Endothelial cell of umbilical vein (primary cell): ENCODE data around the gene TRAPPC3L.

Source experiments
- CTCF ChIP-seq, 2 donors: IDR thresholded peaks; 1 replicate in 1 of 2; 2 replicates in 1 of 2; pipeline ENCODE4 v1.5.1; 2011; ENCODE audit warnings: low read length in 2 of 2, mild to moderate bottlenecking in 2 of 2, moderate library complexity in 2 of 2, control low read depth in 1 of 2, inconsistent platforms in 1 of 2, low read depth in 1 of 2; ENCODE audit not compliant: insufficient read depth in 1 of 2; ENCODE audit errors: extremely low read depth in 1 of 2
- EZH2 ChIP-seq: IDR thresholded peaks from 2 replicates; pipeline ENCODE4 v1.6.1; 2012; ENCODE audit warnings: borderline replicate concordance, low read depth, mild to moderate bottlenecking, moderate library complexity, low read length, inconsistent platforms; ENCODE audit not compliant: severe bottlenecking
- FOS ChIP-seq: IDR thresholded peaks from 2 replicates; pipeline ENCODE4 v1.6.1; 2011; ENCODE audit warnings: mild to moderate bottlenecking, low read length, moderate library complexity, borderline replicate concordance; ENCODE audit not compliant: insufficient read depth
- JUN ChIP-seq: IDR thresholded peaks from 2 replicates; pipeline ENCODE4 v1.6.1; 2011; ENCODE audit warnings: borderline replicate concordance, low read depth; ENCODE audit not compliant: insufficient read length, insufficient read depth
- MAX ChIP-seq: IDR thresholded peaks from 2 replicates; pipeline ENCODE4 v1.6.1; 2011; ENCODE audit not compliant: insufficient read depth, insufficient read length
- MYC ChIP-seq: IDR thresholded peaks from one replicate; pipeline ENCODE4 v1.6.1; 2011; ENCODE audit warnings: mild to moderate bottlenecking, low read depth, low read length
- POLR2A ChIP-seq: IDR thresholded peaks from 2 replicates; pipeline ENCODE4 v1.6.1; 2012; ENCODE audit warnings: low read depth, mild to moderate bottlenecking, control low read depth, low read length
- POLR2AphosphoS5 ChIP-seq: IDR thresholded peaks from 2 replicates; pipeline ENCODE4 v1.6.1; 2012; ENCODE audit warnings: low read depth, mild to moderate bottlenecking, control low read depth, low read length, moderate library complexity; ENCODE audit not compliant: insufficient read depth

GRCh38 chr6:116508527-116508926 is 37.0 kb downstream of the TRAPPC3L start:
- TF ChIP-seq CTCF (IDR thresholded peaks at IDR 0.05; ENCODE audit: extremely low read depth in 1 of 2, insufficient read depth in 1 of 2, low read depth in 1 of 2, low read length in 2 of 2) = no peak
- TF ChIP-seq POLR2A = no peak
- no peak for TF ChIP-seq JUN
- TF ChIP-seq MAX = no peak
- TF ChIP-seq EZH2 = no peak
- TF ChIP-seq MYC = no peak
- TF ChIP-seq POLR2AphosphoS5 = no peak
- TF ChIP-seq FOS = no peak
